MM.1S (cell line): ENCODE measurements around the gene TAOK2.

Source experiments
- EZH2 ChIP-seq: fragments of 300-600 bp; sonication (generic); optimal IDR thresholded peaks from 2 replicates; pipeline ENCODE3; 2017; ENCODE audit warnings: low read depth, mild to moderate bottlenecking, antibody characterized with exemption, low read length, mixed read lengths
- TF ChIP-seq, protein P1 (sequence below): fragments of 300-600 bp; sonication (generic); IDR thresholded peaks from 2 replicates; pipeline ENCODE4 v1.5.1; 2016; ENCODE audit warnings: antibody characterized with exemption, low read length, mixed read lengths

DNA sequence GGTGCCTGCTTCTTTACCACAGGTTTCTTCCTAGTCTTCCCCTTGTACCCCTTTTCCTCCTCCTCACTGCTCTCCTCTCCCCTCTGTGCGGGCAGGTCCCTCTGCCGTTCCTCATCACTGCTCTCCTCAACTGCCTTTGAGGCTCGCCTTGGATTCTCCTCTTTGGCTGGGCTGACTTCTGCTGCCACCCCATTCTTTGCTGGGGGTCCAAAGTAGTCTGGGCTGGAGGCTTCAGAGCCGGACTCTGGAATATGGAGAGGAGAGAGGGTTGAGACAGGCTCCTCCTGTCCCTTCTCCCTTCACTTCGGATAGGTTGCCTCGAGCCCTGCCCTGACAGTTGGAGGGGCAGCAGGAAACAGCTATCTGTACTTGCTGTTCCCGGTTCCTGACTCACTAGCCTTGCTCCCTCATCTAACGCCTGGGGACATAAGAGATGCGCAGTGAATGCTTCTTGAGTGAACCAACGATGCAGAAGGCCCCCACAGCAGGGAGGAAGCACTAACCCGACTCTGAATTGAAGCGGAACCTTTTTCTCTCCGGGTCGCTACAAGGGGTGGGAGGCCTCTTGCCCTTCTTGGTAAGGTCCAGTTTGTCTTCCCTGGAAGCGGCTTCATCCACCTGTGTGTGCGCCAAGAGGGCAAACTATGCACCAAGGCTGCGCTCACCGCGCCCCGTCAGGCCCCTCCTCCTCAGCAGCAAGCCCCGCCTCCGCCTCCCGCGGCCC, 21.1 kb downstream of the TAOK2 start:
- TF ChIP-seq, protein P1, sequence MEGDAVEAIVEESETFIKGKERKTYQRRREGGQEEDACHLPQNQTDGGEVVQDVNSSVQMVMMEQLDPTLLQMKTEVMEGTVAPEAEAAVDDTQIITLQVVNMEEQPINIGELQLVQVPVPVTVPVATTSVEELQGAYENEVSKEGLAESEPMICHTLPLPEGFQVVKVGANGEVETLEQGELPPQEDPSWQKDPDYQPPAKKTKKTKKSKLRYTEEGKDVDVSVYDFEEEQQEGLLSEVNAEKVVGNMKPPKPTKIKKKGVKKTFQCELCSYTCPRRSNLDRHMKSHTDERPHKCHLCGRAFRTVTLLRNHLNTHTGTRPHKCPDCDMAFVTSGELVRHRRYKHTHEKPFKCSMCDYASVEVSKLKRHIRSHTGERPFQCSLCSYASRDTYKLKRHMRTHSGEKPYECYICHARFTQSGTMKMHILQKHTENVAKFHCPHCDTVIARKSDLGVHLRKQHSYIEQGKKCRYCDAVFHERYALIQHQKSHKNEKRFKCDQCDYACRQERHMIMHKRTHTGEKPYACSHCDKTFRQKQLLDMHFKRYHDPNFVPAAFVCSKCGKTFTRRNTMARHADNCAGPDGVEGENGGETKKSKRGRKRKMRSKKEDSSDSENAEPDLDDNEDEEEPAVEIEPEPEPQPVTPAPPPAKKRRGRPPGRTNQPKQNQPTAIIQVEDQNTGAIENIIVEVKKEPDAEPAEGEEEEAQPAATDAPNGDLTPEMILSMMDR: no peak
- TF ChIP-seq EZH2: no peak
